Stimulated activated naive CD8-positive, alpha-beta T cell treated with anti-CD3 and anti-CD28 coated beads, Interleukin-15, Interleukin-2, amounts not matched to agents 100 U/mL and 50 U/mL, for 24 hours (primary cell): ENCODE measurements around the gene SLAMF7.

Experiments
- ATAC-seq: fragments of 150-1000 bp; cut with Tn5 transposase; one replicate; pipeline ENCODE4 v1.10.0; 2021
- DNase-seq: peaks from one replicate; pipeline ENCODE4 v3.0.0; 2021

The SLAMF7 gene

GRCh38 chr1:160745551-160745950 lies 6.5 kb downstream of the SLAMF7 start:
- no peak for ATAC-seq
- DNase-seq = no peak

GRCh38 chr1:160746836-160747500 lies 7.9 kb downstream of the SLAMF7 start:
- DNase-seq (no peak), ATAC-seq (no peak)

DNA sequence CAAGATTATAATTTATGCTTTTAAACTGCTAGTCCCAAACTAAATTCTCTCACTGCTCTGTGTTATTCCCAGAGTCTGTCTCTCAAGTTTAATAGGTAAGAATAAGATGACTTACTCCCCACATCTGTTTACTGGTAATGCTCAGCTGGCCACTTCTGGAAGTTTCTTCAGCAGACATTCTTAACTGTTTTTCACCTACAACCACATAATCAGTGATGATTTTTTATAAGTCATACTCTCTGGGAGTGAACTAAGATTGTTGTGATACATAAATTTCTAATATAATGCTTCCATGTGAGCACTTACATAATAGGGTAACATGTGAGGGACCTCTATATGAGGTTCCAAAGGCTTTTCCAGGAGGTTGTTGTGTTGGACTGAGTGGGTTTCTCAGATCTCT lies 8.7 kb downstream of the SLAMF7 start:
- DNase-seq (no peak), ATAC-seq (no peak)

GRCh38 chr1:160748181-160748877 lies 9.3 kb downstream of the SLAMF7 start:
- DNase-seq (no peak), ATAC-seq (no peak)

- no peak for DNase-seq
- ATAC-seq = no peak
Measured at GRCh38 chr1:160748878-160749269, 9.8 kb downstream of the SLAMF7 start.

DNA sequence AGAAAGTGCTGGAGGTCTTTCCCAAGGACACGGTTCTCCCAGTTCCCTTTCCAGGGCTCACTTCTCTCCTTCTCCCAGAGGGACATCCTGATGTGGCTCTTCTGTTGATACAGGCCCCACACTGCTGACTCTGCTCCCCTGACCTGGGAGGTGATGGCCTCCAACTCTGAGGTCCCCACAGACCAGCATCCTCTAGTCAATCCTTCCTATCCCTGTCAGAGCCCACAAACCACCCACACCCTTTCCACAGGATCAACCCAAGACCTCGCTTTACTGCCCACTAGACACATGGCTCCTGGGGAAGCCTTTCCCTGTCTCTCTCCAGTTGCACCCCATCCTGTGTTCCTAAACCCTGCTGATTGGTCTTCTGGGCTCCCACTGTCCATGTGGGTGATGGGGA lies 11.6 kb downstream of the SLAMF7 start:
- DNase-seq (no peak), ATAC-seq (peak; percentile 44)

DNA sequence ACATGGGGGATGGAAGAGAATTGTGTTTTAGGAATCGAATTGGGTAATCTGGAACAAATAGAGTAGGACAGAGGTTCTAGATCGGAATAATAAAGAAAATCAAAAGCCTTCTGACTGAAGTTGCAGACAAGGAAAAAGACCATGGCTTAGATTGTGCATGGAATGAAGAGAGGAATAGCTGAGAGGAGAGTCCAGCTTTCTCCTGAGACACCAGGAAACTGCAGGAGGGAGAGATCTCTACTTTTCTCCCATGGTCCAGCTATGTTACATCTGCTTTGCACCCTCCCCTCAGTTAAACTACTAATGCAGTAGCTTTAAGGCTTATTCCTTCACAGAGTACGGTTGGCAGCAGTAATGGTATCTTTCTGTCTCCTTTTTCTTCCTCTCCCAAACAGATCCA lies 13.4 kb downstream of the SLAMF7 start:
- ATAC-seq = no peak
- DNase-seq = no peak

GRCh38 chr1:160752924-160753323 lies 13.9 kb downstream of the SLAMF7 start:
- ATAC-seq (no peak), DNase-seq (no peak)

GRCh38 chr1:160753594-160753993 lies 14.5 kb downstream of the SLAMF7 start:
- DNase-seq = no peak
- ATAC-seq = no peak

GRCh38 chr1:160755461-160755860 lies 16.4 kb downstream of the SLAMF7 start:
- ATAC-seq (no peak), DNase-seq (no peak)

DNA sequence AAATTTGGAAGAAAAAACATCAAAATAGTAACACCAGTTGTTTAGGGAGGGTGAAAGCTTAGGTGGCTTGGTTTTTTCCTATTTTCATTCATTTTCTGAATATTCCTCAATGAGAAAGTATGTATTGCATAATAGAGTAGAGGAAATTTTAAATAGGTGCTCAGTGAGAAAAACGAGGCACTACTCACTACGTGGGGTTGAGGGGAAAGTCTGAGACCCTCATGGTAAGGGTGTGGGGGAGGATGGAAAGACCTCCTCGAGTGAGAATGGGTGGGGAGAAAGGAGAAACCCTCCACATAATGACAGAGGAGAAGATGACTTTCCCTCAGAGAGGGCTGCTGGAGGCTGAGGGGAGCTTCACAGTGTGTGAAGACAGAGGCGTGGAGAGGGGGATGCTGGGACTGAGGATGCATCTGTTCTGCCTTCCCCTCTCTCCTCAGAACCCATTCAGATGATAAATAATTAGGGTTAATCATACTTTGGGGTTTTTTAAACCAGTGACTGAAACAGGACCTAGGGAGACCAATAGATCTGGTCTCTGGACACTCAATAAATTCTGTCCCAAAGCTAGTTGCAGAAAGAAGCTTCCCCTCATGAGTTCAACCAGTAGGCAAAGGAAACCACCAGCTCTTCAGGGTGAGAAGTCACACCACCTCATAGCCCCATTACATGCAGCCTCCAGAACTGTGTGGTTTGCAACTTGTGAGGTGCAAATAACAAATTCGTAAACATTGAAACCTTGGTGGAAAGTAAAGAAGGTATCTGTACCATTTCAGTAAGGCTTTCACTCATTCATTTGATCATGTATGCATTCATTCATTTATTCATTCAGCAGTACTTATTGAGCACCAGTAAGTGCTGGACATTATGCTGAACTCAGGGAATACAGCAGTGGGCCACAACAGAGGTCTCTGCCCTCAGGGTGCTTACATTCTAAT lies 17.1 kb downstream of the SLAMF7 start:
- peak; percentile 84 for ATAC-seq
- DNase-seq = peak; percentile 58

DNA sequence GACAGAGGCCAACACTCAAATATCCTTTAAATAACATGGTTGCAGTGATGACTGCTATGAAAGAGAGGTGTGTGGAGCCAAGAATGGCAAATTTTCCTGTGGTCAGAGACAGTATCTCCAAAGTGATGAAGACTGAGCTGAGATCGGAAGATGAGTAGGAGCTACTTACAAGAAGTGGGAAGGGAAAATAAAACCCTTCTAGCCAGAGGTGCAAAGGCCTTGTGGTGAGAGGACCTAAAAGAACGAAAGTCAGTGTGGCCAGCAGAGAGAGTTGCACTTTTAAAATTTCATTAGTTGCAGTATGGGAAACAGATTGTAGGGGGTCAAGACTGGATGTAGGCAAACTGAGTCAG lies 17.8 kb downstream of the SLAMF7 start:
- DNase-seq (no peak), ATAC-seq (peak; percentile 26)

DNA sequence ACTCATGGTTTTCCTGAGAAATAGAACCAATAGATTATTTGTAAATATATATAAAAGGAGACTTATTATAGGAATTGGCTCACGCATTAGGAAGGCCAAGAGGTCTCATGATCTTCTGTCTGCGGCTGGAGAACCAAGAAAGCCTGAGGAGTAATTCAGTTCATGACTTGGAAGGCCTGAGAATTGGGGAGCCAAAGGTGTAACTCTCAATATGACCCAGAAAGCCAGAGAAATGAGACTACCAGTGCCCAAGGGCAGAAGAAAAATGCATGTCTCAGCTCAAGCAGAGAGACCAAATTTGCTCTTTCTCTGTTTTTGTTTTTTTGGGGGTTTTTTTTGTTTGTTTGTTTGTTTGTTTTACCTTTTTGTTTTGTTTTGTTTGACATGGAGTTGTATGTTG lies 19.5 kb downstream of the SLAMF7 start:
- ATAC-seq (no peak), DNase-seq (no peak)

DNA sequence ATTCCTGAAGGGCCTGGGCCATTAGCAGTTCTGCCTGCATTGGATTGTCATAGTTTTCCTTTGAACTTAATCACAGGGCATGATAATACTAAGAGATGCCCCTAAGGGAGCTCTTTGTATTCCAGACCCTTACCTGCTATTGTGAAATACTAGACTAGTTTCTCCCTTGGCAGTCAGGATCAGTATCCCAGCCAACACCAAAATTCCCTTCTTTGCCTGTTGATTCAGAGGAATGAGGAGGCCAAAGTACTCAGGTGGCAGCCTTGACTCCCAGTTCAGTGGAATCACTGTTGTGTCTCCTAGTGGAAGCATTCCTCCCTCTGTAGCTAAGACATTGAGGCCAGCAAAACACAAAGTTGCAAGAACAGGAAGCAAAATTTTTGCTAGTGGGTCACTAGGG lies 20.7 kb downstream of the SLAMF7 start:
- ATAC-seq (no peak), DNase-seq (no peak)

DNA sequence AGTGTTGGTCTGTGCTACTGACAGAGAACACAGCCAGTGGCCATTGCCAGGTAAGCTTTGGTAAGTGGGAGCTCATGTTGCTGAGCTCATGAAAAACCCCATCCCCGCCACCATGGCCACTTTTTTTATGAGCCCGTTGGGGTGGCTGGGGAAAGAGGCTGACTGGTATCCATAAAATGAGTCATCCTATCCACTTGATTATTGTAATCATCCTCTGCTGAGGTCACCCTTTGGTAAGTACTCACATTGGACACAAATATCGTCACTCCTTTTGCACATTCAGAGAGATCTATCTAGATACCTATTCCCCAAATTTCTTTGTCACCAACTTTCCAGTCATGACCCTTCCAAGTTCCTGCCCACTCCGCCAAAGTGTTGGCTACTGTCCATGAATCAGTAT lies 22.0 kb downstream of the SLAMF7 start:
- DNase-seq = no peak
- ATAC-seq = no peak

DNA sequence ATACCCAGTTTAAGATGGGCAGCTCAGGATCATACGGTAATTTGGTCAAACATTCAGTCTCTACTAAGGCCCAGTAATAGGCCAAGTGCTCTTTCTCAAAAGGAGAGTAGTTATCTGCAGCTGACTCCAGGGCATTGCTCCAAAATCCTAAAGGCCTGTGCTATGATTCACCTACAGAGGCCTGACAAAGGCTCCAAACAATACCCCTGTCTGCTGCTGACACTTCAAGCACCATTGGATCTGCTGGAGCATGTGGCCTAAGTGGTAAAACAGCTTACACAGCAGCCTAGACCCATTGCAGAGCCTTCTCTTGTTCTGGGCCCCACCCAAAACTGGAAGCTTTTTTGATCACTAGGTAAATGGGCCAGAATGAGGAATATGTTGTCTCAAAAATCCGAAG lies 22.8 kb downstream of the SLAMF7 start:
- ATAC-seq (no peak), DNase-seq (no peak)

- ATAC-seq (no peak), DNase-seq (no peak)
Measured at GRCh38 chr1:160763993-160764392, 24.9 kb downstream of the SLAMF7 start.

DNA sequence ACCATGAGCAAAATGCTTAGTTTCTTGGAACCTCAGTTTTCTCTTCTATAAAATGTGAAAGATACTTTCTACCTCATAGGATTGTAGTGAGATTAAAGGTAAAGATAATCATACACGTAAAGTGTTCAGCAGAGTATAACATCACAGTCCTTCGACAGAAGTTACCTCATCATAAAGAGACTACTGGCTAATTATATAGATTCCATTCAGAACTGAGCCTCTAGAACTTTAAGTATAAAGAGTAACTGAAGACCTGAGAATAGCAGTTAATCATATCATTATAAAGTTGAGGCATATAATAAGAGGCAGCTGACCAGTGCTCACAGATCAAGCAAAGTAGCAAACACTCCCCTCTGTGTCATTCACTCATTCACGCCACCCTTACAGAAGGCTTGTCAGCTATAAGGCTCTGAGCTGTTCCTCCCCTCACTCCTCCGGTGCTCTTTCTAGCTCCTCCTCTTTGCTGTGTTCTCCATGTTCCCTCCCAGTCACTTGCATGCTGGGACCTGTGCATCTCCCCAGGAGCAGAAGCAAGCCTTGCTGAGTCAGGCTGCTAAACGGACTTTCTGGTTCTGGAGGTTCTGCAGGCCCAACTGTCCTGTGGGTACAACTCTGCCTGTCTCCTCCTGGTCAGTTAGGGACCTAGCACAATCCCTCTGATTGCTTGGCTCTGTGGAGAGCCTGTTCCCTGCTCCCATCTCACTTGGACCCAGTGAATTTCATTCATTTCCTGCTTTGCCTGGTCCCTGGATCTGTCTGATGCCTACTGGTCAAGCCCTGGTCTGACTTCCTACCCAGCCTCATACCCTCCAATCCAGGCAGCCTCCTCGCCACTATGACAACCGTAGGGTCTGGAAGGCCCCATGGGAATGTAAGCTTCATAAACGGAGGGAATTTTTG lies 28.6 kb downstream of the SLAMF7 start:
- peak; percentile 51 for DNase-seq
- ATAC-seq = peak; percentile 86

DNA sequence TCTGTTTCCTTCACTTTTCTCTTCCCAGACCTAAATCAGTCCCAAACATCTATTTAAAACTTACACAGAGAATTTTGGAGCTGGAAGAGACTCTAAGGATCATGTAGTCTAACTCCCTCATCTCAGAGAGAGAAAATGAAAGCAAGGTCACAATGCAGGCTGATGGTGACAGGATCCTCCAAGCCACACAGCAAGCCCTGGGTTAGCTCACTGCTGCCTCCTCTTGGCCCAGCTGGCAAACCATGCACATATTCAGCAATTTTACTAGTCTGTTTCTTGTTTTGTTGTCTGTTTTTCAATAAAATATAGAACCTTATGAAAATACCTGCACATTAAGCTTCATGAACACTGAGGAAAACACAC lies 29.2 kb downstream of the SLAMF7 start:
- DNase-seq (peak; percentile 88), ATAC-seq (peak; percentile 80)

DNA sequence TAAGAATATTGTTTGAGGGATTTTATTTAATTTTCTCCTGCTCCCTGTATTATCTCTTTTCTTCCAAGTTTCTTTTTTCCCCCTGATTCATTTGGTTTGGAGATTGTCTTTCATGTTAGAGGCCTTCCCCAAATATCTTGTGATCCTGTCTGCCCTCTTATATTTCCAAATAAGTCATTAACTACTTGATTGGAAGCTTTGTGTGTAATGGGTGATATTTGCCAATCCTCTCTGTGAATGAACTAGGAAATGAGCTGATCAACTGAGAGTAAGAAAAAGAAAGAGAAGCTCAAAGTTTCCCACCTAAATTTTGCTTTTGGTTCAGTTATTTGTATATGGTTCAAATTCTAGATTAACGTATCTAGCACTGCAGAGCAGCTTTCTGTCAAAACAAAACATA lies 33.3 kb downstream of the SLAMF7 start:
- DNase-seq = no peak
- ATAC-seq = no peak

GRCh38 chr1:160773093-160773492 lies 34.0 kb downstream of the SLAMF7 start:
- DNase-seq (no peak), ATAC-seq (no peak)
